HCEC 1CT (cell line): ENCODE results near the gene TSC22D1.
"Not testable (repeated sequence)": the region's sequence is repeated elsewhere in the genome, so short reads cannot be mapped to it uniquely, and the experiment has no call there.

Experiments used
- DNase-seq: peaks from one replicate; pipeline ENCODE4 v3.0.0-alpha.2; 2017

The TSC22D1 gene

GRCh38 chr13:44566601-44567000 lies 9.5 kb downstream of the TSC22D1 start:
- no peak for DNase-seq

GRCh38 chr13:44565881-44566280 lies 10.2 kb downstream of the TSC22D1 start:
- no peak for DNase-seq

- DNase-seq = no peak
These were observed 11.2 kb downstream of the TSC22D1 start for GRCh38 chr13:44564936-44565335.

- DNase-seq = not testable (repeated sequence)
These were observed 13.3 kb downstream of the TSC22D1 start for GRCh38 chr13:44562853-44563252.

- DNase-seq = no peak
These were observed 14.8 kb downstream of the TSC22D1 start for GRCh38 chr13:44561351-44561750.

- no peak for DNase-seq
These were observed 18.1 kb downstream of the TSC22D1 start for GRCh38 chr13:44557986-44558385.

- DNase-seq = no peak
These were observed 20.9 kb downstream of the TSC22D1 start for GRCh38 chr13:44555207-44555606.

GRCh38 chr13:44549476-44549875 lies 26.7 kb downstream of the TSC22D1 start:
- DNase-seq = no peak

GRCh38 chr13:44546164-44546563 lies 30.0 kb downstream of the TSC22D1 start:
- no peak for DNase-seq

- no peak for DNase-seq
These were observed 32.8 kb downstream of the TSC22D1 start for GRCh38 chr13:44543369-44543768.

- no peak for DNase-seq
These were observed 33.8 kb downstream of the TSC22D1 start for GRCh38 chr13:44542361-44542760.

GRCh38 chr13:44541601-44542000 lies 34.5 kb downstream of the TSC22D1 start:
- no peak for DNase-seq

- no peak for DNase-seq
These were observed 35.2 kb downstream of the TSC22D1 start for GRCh38 chr13:44540761-44541434.

GRCh38 chr13:44537248-44537647 lies 38.9 kb downstream of the TSC22D1 start:
- DNase-seq = no peak

GRCh38 chr13:44523146-44524015 lies 52.7 kb downstream of the TSC22D1 start:
- DNase-seq = peak; percentile 11

GRCh38 chr13:44519642-44520041 lies 56.5 kb downstream of the TSC22D1 start:
- DNase-seq = no peak

- no peak for DNase-seq
These were observed 59.4 kb downstream of the TSC22D1 start for GRCh38 chr13:44516771-44517170.

- DNase-seq = no peak
These were observed 61.9 kb downstream of the TSC22D1 start for GRCh38 chr13:44514278-44514677.

GRCh38 chr13:44509853-44510252 lies 66.3 kb downstream of the TSC22D1 start:
- not testable (repeated sequence) for DNase-seq

- DNase-seq = no peak
These were observed 67.5 kb downstream of the TSC22D1 start for GRCh38 chr13:44508562-44509077.

GRCh38 chr13:44507639-44508038 lies 68.5 kb downstream of the TSC22D1 start:
- DNase-seq = no peak

GRCh38 chr13:44506719-44507118 lies 69.4 kb downstream of the TSC22D1 start:
- no peak for DNase-seq

GRCh38 chr13:44506251-44506650 lies 69.9 kb downstream of the TSC22D1 start:
- no peak for DNase-seq

- no peak for DNase-seq
These were observed 72.0 kb downstream of the TSC22D1 start for GRCh38 chr13:44504116-44504515.
